Measurements from ENCODE around the gene LILRB3.
"Not testable (repeated sequence)": the region's sequence is repeated elsewhere in the genome, so short reads cannot be mapped to it uniquely, and the experiment has no call there.

LILRB3 gene

DNA sequence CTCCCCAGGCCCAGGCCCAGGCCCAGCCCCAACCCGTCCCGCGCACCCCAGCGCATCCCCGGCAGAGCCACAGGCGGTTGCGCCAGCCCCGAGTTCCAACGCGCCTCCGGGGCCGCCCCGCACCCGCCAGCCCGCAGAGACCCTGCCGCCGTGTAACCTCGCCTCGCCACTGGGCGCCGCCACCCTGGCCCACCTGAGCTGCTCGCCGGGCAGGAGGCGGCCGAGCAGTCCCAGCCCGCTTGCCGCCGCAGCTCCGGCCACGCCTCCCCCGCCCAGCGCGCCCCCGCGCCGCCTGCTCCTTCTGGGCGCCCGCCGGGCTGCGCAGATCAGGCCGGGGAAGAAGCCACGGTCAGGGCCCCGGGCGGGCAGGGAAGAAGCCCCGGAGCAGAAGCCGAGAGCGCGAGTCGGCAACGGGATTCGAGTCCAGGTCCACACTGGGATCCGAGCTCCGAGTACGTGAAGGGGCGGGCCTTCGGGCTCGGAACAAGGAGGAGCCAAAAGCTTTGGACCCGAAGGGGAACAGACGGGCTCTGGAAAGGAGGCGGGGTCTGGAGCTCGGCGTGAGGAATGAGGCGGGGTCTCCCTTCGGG, 33.6 kb downstream of the LILRB3 start, which contains the start of gene MBOAT7:
MBOAT7 (minus strand) TSS at position 436 of the 590 bp plus-strand sequence. CDS start 1,072 bp downstream, outside the sequence.
- no peak for DNase-seq

DNA sequence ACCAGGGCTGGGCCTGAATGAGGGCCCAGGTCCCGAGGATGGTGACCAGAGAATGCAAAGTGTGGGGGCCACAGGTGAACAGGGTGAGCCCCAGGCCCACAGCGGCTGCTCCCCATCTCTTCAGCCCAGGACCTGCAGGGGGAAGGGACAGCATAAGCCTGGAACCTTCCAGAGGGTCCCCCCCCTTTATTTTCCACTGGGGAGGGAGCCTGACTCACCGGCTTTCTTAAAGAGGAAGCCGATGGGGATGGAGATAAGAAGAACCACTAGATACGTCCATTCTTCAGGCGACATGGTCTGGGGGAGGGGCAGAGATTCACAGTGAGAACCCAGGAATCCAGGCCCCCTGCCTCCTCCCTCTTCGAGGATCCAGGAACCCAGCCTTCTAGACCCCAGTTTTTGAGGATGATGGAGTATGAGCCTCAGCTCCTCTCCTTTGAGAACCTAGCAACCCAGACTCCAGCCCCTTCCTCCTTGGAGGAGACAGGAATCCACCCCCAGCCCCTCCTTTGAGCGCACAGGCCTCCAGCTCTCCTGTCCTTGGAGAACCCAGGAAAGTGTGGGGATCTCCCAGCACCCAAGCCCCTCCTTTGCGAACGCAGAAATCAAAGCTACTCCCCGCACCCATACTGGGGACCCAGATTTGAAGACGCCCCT, 34.5 kb downstream of the LILRB3 start:
- peak; percentile 74 for DNase-seq

DNA sequence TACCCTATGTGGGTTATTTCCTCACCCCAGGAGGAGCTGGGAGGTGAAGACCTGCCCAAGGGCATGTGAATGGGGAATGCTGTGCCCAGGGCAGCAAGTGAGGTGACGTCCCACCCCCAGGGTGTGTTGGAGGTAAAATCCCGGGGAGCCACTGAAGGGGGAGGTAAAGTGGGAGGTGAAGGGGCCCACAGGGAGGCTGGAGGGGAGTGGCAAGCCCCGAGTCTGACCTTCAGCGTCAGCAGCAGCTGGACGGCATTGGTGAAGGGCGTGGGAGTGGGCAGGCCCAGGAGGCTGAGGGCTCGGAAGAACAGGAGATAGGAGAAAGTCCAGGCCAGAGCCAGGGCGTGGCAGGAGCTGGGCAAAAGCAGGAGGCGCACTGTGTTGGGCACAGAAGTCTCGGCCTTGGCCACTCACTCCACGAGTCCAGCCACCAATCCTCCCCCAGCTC, 35.8 kb downstream of the LILRB3 start:
- DNase-seq, result no peak

DNA sequence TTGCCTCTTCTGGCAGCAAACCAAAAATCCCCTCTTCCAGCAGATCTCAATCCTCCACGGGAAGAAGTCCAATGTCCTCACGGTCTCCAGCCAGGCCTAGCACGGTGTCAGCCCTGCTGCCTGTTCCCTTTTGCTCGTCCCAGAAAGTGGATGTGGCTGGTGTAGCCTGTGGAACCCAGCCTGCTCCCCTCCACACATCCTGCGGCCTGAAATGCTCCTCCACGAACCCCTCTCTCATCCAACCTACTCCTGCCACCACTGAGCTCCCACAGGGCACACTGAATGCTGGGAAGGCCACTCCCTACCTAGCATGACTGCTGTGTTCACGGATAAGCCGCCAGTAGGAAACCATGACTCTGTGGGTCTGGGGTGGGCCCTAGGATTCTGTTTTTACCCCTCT, 36.5 kb downstream of the LILRB3 start:
- DNase-seq, result no peak

DNA sequence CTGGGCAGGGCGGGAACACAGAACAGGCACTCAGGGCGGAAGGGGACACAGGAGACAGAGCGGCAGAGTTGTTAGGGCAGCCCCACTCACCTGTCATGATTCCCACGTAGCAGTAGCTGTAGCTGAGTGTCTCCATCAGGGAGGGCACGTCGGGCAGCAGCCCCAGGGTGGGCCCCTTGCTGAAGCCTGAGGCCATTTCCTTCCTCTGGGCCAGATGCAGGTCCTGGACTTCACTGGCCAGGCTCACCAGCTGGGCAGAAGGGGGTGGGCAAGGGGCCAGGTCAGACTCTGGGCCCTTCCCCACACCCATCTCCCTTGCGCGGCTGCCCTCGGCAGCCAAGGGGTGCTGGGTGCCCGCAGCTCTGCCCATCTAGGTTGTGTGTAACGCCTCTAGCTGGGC, 39.4 kb downstream of the LILRB3 start:
- no peak for DNase-seq

GRCh38 chr19:54181894-54182293, 40.9 kb downstream of the LILRB3 start:
- not testable (repeated sequence) for DNase-seq

- DNase-seq, result no peak
These were observed 42.1 kb downstream of the LILRB3 start for GRCh38 chr19:54180691-54181091.

- no peak for DNase-seq
These were observed 42.8 kb downstream of the LILRB3 start for GRCh38 chr19:54179921-54180461.

GRCh38 chr19:54179262-54179852, 43.5 kb downstream of the LILRB3 start:
- DNase-seq, result no peak

DNA sequence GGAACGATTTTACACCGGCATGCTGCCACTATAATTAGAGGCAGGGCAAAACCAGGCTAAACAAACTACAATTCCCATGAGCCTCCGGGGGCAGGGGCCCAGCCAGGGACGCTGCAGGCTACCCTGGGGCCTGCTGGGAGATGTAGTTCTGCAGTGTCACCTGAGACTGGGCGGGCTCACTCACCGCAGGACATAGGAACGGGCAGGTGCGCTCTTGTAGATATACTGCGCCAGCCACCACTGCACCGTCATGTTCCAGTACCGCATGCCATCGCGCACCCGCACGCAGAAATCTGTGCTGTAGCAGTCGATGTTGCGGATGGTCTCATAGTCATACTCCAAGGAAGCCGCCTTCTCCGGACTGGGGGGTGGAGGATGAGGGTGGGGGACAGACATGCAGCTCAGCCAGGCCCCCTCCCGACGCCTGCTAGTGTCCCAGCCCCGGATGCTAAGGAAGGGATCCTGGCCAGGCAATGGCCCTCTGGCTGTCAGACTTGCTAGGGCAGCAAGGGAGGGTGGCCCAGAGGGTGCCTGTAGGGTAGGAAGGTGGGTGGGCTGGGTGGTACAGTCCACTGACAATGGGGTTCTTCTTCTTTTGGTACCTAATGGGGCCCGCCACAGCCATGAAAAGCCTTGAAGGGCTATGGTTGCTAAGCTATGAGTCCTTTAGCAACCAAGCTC, 44.1 kb downstream of the LILRB3 start:
- DNase-seq, result peak; percentile 51

- DNase-seq, result no peak
These were observed 48.6 kb downstream of the LILRB3 start for GRCh38 chr19:54173951-54174834.

DNA sequence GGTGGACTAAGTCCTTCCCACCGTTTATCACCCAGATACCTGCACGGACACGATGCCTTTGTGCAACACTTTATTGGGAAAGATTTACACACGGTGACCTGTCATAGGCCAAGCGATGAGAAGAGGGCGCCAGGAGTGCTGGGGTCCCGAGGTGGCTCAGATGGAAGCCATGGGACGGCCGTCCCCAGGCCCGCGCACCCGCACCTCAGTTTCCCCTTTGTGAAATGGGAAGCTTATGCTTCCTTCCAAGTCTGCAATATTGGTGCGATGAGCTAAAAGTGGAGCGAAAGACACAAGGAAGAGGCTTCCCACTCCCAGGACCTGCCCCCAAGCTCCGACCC, 49.5 kb downstream of the LILRB3 start:
- no peak for DNase-seq

DNA sequence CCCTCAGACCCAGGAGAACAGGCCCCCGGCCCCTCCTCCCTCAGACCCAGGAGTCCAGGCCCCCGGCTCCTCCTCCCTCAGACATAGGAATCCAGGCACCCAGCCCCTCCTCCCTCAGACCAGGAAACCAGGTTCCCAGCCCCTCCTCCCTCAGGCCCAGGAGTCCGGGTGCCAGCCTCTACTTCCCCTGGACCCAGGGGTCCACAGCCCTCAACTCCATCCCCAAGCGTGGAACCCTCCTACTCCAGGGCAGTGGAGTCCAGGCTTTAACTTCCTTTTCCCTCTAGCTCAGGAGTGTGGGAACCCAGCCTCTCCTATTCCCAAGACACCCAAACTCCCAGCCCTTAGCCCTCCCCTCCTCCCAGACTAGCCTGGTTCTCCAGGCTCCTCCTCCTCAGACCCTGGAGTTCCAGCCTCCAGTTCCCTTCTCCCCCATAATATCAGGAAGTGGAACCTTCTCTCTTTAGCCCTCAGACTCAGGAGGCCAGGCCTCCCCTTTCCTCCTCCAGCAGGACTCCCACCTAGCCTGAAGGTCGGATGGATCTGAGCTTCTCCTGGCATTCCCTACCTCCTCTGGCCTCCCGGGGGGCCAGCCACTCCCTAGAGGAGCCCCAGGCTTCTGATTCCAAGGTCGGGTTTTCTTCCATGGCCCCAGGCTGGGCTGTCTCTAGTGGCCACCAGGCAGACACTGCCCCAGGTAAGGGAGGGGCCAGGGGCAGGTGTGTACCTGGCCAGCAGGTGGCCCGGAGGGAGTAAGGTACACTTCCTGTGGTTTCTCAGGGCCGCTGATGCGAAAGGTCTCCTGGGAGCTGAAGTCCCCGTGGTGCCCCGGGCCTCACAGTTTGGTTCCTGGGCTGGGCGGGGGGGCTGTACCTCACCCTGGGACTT, 50.1 kb downstream of the LILRB3 start, which contains the start of gene TMC4:
TMC4 (minus strand) TSS at position 690 of the 888 bp plus-strand sequence; CDS start at position 647, 43 bp downstream.
- DNase-seq, result no peak

DNA sequence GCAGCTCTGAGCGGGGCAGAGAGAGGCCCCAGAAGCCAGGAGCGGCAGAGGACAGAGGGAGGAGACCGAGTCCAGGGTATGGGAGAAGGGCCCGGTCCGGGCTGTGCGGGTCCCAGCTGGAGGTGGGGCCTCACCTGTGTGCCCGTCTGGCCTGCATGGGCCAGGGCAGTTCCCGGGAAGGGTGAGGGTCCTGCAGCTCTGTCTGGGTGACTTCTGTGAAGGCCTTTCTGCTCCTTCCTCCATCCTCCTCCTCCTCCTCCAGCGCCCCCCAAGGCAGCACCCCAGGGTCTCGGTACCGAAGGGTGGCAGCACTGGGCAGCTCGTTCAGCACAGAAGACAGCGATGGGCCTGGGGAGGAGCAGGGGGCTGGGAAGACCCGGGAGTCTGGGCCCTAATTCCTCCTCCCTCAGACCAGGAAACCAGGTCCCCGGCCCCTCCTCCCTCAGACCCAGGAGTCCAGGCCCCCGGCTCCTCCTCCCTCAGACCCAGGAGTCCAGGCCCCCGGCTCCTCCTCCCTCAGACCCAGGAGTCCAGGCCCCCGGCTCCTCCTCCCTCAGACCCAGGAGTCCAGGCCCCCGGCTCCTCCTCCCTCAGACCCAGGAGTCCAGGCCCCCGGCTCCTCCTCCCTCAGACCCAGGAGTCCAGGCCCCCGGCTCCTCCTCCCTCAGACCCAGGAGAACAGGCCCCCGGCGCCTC, 50.9 kb downstream of the LILRB3 start:
- DNase-seq, result not testable (repeated sequence)

GRCh38 chr19:54169149-54169740, 53.6 kb downstream of the LILRB3 start:
- DNase-seq, result no peak

DNA sequence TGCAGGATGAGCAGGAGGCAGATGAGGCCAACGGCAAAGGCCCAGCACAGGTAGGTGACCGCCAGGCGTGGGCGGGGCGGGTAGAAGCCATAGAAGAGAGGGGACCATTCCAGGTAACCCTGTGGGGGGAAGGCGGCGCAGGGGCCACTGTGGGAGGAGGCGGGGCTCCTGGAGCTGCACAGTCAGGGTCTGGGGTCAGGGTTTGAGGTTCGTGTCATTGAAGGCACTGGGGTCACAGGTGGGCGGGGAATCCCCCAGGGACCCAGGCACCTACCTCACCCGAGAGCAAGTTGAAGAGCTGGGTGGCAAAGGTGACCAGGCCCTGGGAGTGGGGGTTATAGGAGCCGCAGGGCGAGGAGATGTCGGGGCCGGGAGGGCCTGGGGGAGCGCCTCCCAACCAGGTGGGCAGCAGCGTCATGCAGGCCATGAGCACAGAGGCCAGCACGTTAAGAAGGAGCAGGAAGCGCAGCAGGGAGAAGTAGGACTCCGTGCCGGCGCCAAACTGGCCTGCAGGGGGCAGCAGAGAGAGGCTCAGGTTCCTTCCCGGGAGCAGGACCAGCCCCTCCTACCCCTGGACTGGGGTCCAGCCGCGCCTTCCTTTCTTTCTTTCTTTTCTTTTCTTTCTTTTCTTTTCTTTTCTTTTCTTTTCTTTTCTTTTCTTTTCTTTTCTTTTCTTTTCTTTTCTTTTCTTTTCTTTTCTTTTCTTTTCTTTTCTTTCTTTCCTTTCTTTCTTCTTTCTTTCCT, 54.5 kb downstream of the LILRB3 start:
- DNase-seq, result peak; percentile 89

Data from activated CD4-positive, alpha-beta T cell treated with anti-CD3 and anti-CD28 coated beads, Interleukin-10, Interleukin-2, amounts not matched to agents 100 ng/mL and 50 ng/mL, durations not matched to agents 16 hours and 8 hours (primary cell).